K562 (cell line): ENCODE results near the gene RBP3. TPM values are rescaled to one million over a fixed set of nuclear protein-coding genes. Genes with fewer than 3 reads are reported as not detected.

ENCODE experiments used
- ATAC-seq: fragments of 200-7000 bp; cut with Tn5 transposase; 3 replicates; pipeline ENCODE4 v1.9.1; 2020; ENCODE audit warnings: moderate library complexity
- BruUV-seq: library from RNA; stranded (reverse); fragments of 400-500 nt; replicated peaks from 2 replicates; lab custom pipeline; 2021; lab: Mats Ljungman, UMichigan
- CTCF ChIA-PET: fragments of 300-600 bp; formaldehyde crosslinking; extraction: SDS; loops from one replicate; lab custom pipeline; 2021; ENCODE audit warnings: low intra/inter-chr PET ratio; lab: Yijun Ruan, JAX
- POLR2A ChIA-PET: fragments of 300-600, 350-650 bp; sonication (Branson Sonifier 250); formaldehyde crosslinking; extraction: SDS; loops from one replicate; lab custom pipeline; 2021; ENCODE audit warnings: antibody characterized with exemption, inconsistent platforms; lab: Yijun Ruan, JAX
- DNase-seq, 4 experiments: peaks; one replicate each; pipeline versions ENCODE4 v3.0.0 to v3.0.0-alpha.2; 2011 to 2018; ENCODE audit warnings: low spot score in 3 of 4, mixed read lengths in 3 of 4; ENCODE audit errors: extremely low read depth in 1 of 4
- FAIRE-seq: peaks from 2 replicates; lab custom pipeline; 2011; peaks lifted over from hg19 to GRCh38; lab: Jason Lieb, UNC
- H2AFZ ChIP-seq: 2 replicates; pipeline ENCODE4 v1.6.0; 2011; ENCODE audit warnings: low read depth, low read length, control low read depth, inconsistent platforms
- H3K27ac ChIP-seq: fragments of 200-600 bp; 3 replicates; pipeline ENCODE4 v1.8.0; 2011; ENCODE audit warnings: low read depth, mild to moderate bottlenecking, control low read depth, inconsistent platforms, low read length, moderate library complexity, mixed read lengths; ENCODE audit errors: extremely low read depth
- H3K27me3 ChIP-seq, 2 experiments: fragments of 300-600 bp in 1 of 2; 2 replicates in 1 of 2; 3 replicates in 1 of 2; pipeline versions ENCODE4 v1.6.0 to v1.8.0; 2011; ENCODE audit warnings: inconsistent platforms in 2 of 2, low read length in 2 of 2, mild to moderate bottlenecking in 1 of 2, mixed read lengths in 1 of 2, moderate library complexity in 1 of 2; ENCODE audit not compliant: control insufficient read depth in 2 of 2, insufficient read depth in 2 of 2
- H3K36me3 ChIP-seq: fragments of 300-600 bp; 3 replicates; pipeline ENCODE4 v1.8.0; 2011; ENCODE audit warnings: mild to moderate bottlenecking, low read length, inconsistent platforms; ENCODE audit not compliant: control insufficient read depth, insufficient read depth
- H3K4me1 ChIP-seq, 2 experiments: fragments of 200-600 bp in 1 of 2; replicated peaks in 1 of 2; 2 replicates in 1 of 2; 3 replicates in 1 of 2; pipeline versions ENCODE4 v1.5.1 to v1.8.0; 2011; ENCODE audit warnings: inconsistent platforms in 2 of 2, low read length in 2 of 2, mild to moderate bottlenecking in 1 of 2, mixed read lengths in 1 of 2, moderate library complexity in 1 of 2; ENCODE audit not compliant: control insufficient read depth in 2 of 2, insufficient read depth in 2 of 2
- H3K4me2 ChIP-seq: 2 replicates; pipeline ENCODE4 v1.6.1; 2011; ENCODE audit warnings: low read length, control low read depth, inconsistent platforms, mixed read lengths; ENCODE audit not compliant: insufficient read depth
- H3K4me3 ChIP-seq: fragments of 200-600 bp; sonication (generic), shearing (Covaris generic); 2 replicates; pipeline ENCODE4 v1.5.1; 2016; ENCODE audit warnings: control low read depth, inconsistent platforms
- H3K79me2 ChIP-seq: fragments of 200-600 bp; 3 replicates; pipeline ENCODE4 v1.8.0; 2011; ENCODE audit warnings: low read length, inconsistent platforms; ENCODE audit not compliant: control insufficient read depth, insufficient read depth
- H3K9ac ChIP-seq, 2 experiments: 2 replicates each; pipeline versions ENCODE4 v1.6.0 to v1.6.1; 2011; ENCODE audit warnings: low read depth in 2 of 2, low read length in 2 of 2, control low read depth in 1 of 2, inconsistent platforms in 1 of 2, mild to moderate bottlenecking in 1 of 2, mixed read lengths in 1 of 2; ENCODE audit not compliant: insufficient read depth in 1 of 2
- H3K9me1 ChIP-seq: one replicate; pipeline ENCODE4 v1.6.0; 2011; ENCODE audit warnings: inconsistent platforms, mild to moderate bottlenecking, low read length, moderate library complexity; ENCODE audit not compliant: control insufficient read depth, insufficient read depth
- H3K9me3 ChIP-seq: replicated peaks from 2 replicates; pipeline ENCODE4 v1.5.1; 2011; ENCODE audit warnings: low read depth, low read length, inconsistent platforms; ENCODE audit not compliant: control insufficient read depth, insufficient read depth
- H4K20me1 ChIP-seq: replicated peaks from 2 replicates; pipeline ENCODE4 v1.6.1; 2011; ENCODE audit warnings: low read length, inconsistent platforms, mixed read lengths; ENCODE audit not compliant: control insufficient read depth, insufficient read depth
- KAT8 ChIP-seq: fragments of 450-650 bp; IDR thresholded peaks from 2 replicates; pipeline ENCODE4 v1.6.1; 2016; ENCODE audit warnings: low read depth, mild to moderate bottlenecking
- NFIX ChIP-seq: fragments of 250-450 bp; sonication (Bioruptor Pico); IDR thresholded peaks from 2 replicates; pipeline ENCODE4 v1.4.0; 2020; ENCODE audit warnings: low read depth, mild to moderate bottlenecking, moderate library complexity
- RNF2 ChIP-seq: sonication (generic); IDR thresholded peaks from 2 replicates; pipeline ENCODE4 v1.6.1; 2016
- SMARCE1 ChIP-seq: fragments of 450-650 bp; IDR thresholded peaks from 2 replicates; pipeline ENCODE4 v1.7.1; 2016; ENCODE audit warnings: mild to moderate bottlenecking
- SUPT5H ChIP-seq: fragments of 450-650 bp; IDR thresholded peaks from 2 replicates; pipeline ENCODE4 v1.6.1; 2016
- ZNF184 ChIP-seq: sonication (generic); formaldehyde crosslinking; IDR thresholded peaks from 2 replicates; pipeline ENCODE4 v1.5.0; 2020; ENCODE audit warnings: missing genetic modification reagents
- ZNF311 ChIP-seq: fragments of 250-450 bp; sonication (Bioruptor Pico); IDR thresholded peaks from 2 replicates; pipeline ENCODE4 v1.4.0; 2020; ENCODE audit warnings: mild to moderate bottlenecking, moderate library complexity
- ZNF41 ChIP-seq: fragments of 250-450 bp; sonication (Bioruptor Pico); conservative IDR thresholded peaks from 2 replicates; pipeline ENCODE4 v1.4.0; 2020; ENCODE audit warnings: mild to moderate bottlenecking
- WGBS: fragments of 100-300 bp; shearing (Covaris generic); methylation state at CpG from one replicate; pipeline ENCODE4 v1.1.6; 2016; ENCODE audit warnings: low coverage, mixed read lengths; ENCODE audit not compliant: insufficient coverage; ENCODE audit errors: missing lambda C conversion rate; 5-methylcytosine and 5-hydroxymethylcytosine counted together
- in situ Hi-C: fragments of 300-500 bp; cut with MboI; formaldehyde crosslinking; loops from 4 replicates; pipeline ENCODE4 v1.15.0; 2018; ENCODE audit warnings: inconsistent platforms, mixed read lengths
- intact Hi-C: fragments of 100-400 bp; cut with micrococcal nuclease; formaldehyde crosslinking; loops from 2 replicates; pipeline ENCODE4 v1.14.2; 2022
- polyA plus RNA-seq, 8 experiments: library from polyadenylated mRNA; depleted of rRNA in 4 of 8; stranded (reverse) in 5 of 8; unstranded in 3 of 8; fragments of >200 nt; fragmentation: Nextera tagmentation in 2 of 8; fragmentation: Illumina TruSeq in 1 of 8; extraction: Ambion mirVana in 2 of 8; extraction: Trizol in 1 of 8; gene quantifications; 2 replicates each; pipeline versions ENCODE4 v1.2.1 to v1.2.3, GENCODE V29; 2011 to 2014; ENCODE audit warnings: inconsistent platforms in 1 of 8, missing spikeins in 1 of 8
- total RNA-seq, 7 experiments: library from RNA; depleted of rRNA in 6 of 7; stranded (reverse); fragments of >200 nt in 6 of 7; fragmentation: Illumina TruSeq in 2 of 7; extraction: Trizol in 2 of 7; gene quantifications; 2 replicates each; pipeline versions ENCODE4 v1.2.1 to v1.2.3, GENCODE V29; 2011 to 2021; ENCODE audit warnings: low replicate concordance in 1 of 7
- TF ChIP-seq, protein P1 (sequence below): fragments of 250-450 bp; sonication (Bioruptor Pico); IDR thresholded peaks from 2 replicates; pipeline ENCODE4 v1.5.1; 2021; ENCODE audit warnings: mild to moderate bottlenecking
- TF ChIP-seq, protein P2 (sequence below): IDR thresholded peaks from 2 replicates; pipeline ENCODE4 v1.6.1; 2012; ENCODE audit warnings: low read depth, low read length, improper control_type of control experiment, borderline replicate concordance
- TF ChIP-seq, protein P3 (sequence below): fragments of 450-650 bp; IDR thresholded peaks from 2 replicates; pipeline ENCODE4 v1.6.1; 2016; ENCODE audit warnings: low read depth

The RBP3 gene
- total and polyA plus RNA-seq, 9 of the 15 experiments (the other 6 are each of a cell fraction or from before 2014, with no cell fraction given) = not detected

DNA sequence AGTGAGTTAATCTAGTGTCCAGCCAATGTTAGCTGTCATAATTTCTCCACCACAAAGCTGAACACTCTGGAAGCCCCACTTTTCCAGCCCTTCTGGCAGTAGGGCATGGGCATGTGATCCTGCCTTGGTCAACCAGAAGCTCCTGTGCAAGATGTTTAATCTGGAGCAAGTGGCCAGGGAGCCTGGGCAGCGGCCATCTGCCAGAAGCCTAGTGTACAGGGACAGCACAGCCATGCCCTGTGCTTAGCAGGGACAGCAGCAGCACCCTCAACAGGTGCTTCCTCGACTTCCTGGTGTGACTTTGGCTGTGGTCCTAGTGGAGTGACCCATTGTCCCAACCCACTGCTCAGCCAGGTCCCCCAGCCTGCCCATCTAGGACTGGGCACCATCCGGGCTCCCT is 10.3 kb downstream of the RBP3 start (continued):
- TF ChIP-seq, protein P1, sequence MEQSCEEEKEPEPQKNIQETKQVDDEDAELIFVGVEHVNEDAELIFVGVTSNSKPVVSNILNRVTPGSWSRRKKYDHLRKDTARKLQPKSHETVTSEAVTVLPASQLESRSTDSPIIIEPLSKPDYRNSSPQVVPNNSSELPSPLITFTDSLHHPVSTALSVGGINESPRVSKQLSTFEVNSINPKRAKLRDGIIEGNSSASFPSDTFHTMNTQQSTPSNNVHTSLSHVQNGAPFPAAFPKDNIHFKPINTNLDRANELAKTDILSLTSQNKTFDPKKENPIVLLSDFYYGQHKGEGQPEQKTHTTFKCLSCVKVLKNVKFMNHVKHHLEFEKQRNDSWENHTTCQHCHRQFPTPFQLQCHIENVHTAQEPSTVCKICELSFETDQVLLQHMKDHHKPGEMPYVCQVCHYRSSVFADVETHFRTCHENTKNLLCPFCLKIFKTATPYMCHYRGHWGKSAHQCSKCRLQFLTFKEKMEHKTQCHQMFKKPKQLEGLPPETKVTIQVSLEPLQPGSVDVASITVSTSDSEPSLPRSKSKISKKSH = no peak
- TF ChIP-seq SUPT5H (no peak), ZNF184 (no peak), NFIX (CRISPR knock-in tag) (no peak)

DNA sequence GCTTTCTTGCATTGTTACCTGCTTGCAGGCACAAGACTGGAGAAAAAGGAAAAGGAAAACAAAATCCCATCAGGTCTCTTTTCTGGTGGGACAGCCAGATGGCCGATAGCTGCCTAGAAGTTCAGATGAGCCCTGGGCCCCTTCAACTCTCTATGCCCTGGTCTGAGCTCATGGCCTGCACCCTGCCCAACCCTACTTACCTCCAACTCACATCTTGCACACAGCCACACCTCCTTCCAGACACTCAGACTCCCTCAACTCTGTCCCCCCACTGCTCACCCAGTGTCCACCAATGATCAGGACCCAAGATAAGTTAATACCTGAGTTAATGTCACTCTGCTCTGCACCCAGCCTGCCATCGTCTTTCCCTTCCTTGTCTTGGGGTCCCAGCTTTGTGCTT is 10.9 kb downstream of the RBP3 start:
- Histone ChIP-seq H4K20me1 (peaks cover 7% of the 10 kb centered on the region; the same call in 1 of the 2 replicates), H3K27me3 (peaks cover 15 to 35% of the 10 kb centered on the region in 2 experiments), H3K9ac (no peak overlapping the region), H3K9me3 (no peaks in the 10 kb centered on the region), H3K36me3 (no peaks in the 10 kb centered on the region), H3K27ac (no peak overlapping the region), H2AFZ (no peak overlapping the region), H3K4me1 (peaks cover 0 to 3% of the 10 kb centered on the region in 2 experiments; a peak in 1 of 5 replicates), H3K4me3 (no peak overlapping the region), H3K79me2 (no peaks in the 10 kb centered on the region), H3K4me2 (no peak overlapping the region), H3K9me1 (no peaks in the 10 kb centered on the region)
- in situ Hi-C loops (no loop called here), intact Hi-C loops (no loop called here)
- no TSS peak for BruUV-seq
- ChIA-PET CTCF (no interaction called here), POLR2A (no interaction called here)
- FAIRE-seq (no peak), ATAC-seq (no peak), DNase-seq (no peak)
- 0% methylated on average over 2 of the region's 2 CpGs for WGBS
- TF ChIP-seq ZNF41 (CRISPR knock-in tag) (no peak), ZNF311 (no peak), SMARCE1 (no peak), RNF2 (no peak), KAT8 (no peak)
- TF ChIP-seq, protein P2, sequence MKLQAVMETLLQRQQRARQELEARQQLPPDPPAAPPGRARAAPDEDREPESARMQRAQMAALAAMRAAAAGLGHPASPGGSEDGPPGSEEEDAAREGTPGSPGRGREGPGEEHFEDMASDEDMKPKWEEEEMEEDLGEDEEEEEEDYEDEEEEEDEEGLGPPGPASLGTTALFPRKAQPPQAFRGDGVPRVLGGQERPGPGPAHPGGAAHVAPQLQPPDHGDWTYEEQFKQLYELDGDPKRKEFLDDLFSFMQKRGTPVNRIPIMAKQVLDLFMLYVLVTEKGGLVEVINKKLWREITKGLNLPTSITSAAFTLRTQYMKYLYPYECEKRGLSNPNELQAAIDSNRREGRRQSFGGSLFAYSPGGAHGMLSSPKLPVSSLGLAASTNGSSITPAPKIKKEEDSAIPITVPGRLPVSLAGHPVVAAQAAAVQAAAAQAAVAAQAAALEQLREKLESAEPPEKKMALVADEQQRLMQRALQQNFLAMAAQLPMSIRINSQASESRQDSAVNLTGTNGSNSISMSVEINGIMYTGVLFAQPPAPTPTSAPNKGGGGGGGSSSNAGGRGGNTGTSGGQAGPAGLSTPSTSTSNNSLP = no peak
- TF ChIP-seq, protein P3, sequence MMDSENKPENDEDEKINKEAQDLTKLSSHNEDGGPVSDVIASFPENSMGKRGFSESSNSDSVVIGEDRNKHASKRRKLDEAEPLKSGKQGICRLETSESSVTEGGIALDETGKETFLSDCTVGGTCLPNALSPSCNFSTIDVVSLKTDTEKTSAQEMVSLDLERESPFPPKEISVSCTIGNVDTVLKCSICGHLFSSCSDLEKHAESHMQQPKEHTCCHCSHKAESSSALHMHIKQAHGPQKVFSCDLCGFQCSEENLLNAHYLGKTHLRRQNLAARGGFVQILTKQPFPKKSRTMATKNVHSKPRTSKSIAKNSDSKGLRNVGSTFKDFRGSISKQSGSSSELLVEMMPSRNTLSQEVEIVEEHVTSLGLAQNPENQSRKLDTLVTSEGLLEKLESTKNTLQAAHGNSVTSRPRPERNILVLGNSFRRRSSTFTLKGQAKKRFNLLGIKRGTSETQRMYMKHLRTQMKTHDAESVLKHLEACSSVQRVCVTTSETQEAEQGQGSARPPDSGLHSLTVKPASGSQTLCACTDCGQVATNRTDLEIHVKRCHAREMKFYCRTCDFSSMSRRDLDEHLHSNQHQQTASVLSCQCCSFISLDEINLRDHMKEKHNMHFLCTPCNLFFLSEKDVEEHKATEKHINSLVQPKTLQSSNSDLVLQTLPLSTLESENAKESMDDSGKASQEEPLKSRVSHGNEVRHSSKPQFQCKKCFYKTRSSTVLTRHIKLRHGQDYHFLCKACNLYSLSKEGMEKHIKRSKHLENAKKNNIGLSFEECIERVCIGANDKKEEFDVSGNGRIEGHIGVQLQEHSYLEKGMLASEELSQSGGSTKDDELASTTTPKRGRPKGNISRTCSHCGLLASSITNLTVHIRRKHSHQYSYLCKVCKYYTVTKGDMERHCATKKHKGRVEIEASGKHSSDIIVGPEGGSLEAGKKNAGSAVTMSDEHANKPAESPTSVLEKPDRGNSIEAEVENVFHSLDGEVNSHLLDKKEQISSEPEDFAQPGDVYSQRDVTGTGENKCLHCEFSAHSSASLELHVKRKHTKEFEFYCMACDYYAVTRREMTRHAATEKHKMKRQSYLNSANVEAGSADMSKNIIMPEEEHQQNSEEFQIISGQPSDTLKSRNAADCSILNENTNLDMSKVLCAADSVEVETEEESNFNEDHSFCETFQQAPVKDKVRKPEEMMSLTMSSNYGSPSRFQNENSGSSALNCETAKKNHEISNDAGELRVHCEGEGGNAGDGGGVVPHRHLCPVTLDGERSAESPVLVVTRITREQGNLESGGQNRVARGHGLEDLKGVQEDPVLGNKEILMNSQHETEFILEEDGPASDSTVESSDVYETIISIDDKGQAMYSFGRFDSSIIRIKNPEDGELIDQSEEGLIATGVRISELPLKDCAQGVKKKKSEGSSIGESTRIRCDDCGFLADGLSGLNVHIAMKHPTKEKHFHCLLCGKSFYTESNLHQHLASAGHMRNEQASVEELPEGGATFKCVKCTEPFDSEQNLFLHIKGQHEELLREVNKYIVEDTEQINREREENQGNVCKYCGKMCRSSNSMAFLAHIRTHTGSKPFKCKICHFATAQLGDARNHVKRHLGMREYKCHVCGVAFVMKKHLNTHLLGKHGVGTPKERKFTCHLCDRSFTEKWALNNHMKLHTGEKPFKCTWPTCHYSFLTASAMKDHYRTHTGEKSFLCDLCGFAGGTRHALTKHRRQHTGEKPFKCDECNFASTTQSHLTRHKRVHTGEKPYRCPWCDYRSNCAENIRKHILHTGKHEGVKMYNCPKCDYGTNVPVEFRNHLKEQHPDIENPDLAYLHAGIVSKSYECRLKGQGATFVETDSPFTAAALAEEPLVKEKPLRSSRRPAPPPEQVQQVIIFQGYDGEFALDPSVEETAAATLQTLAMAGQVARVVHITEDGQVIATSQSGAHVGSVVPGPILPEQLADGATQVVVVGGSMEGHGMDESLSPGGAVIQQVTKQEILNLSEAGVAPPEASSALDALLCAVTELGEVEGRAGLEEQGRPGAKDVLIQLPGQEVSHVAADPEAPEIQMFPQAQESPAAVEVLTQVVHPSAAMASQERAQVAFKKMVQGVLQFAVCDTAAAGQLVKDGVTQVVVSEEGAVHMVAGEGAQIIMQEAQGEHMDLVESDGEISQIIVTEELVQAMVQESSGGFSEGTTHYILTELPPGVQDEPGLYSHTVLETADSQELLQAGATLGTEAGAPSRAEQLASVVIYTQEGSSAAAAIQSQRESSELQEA = no peak
